Natural killer cell (primary cell): ENCODE measurements around the gene SLC24A3. TPM values are rescaled to one million over a fixed set of nuclear protein-coding genes. Genes with fewer than 3 reads are reported as not detected.
"Not testable (repeated sequence)": the region's sequence is repeated elsewhere in the genome, so short reads cannot be mapped to it uniquely, and the experiment has no call there.

Experiments
- ATAC-seq, 3 donors: fragments of 150-1000 bp in 2 of 3; fragments of 200-7000 bp in 1 of 3; cut with Tn5 transposase; 1 replicate in 1 of 3; 2 replicates in 2 of 3; pipeline ENCODE4 v1.10.0; 2021; ENCODE audit warnings: mild to moderate bottlenecking in 2 of 3, moderate library complexity in 2 of 3
- DNase-seq, 2 donors: peaks; one replicate each; pipeline versions ENCODE4 v3.0.0 to v3.0.0-alpha.2; 2013 to 2021; ENCODE audit warnings: mixed read lengths in 1 of 2
- H3K27ac ChIP-seq: one replicate; pipeline ENCODE4 v1.5.1; 2013; ENCODE audit warnings: mild to moderate bottlenecking, low read length
- H3K27me3 ChIP-seq: one replicate; pipeline ENCODE4 v1.6.1; 2013; ENCODE audit warnings: low read length; ENCODE audit not compliant: control insufficient read depth, insufficient read depth
- H3K36me3 ChIP-seq: one replicate; pipeline ENCODE4 v1.6.1; 2013; ENCODE audit warnings: low read length; ENCODE audit not compliant: control insufficient read depth, insufficient read depth
- H3K4me1 ChIP-seq: one replicate; pipeline ENCODE4 v1.6.1; 2013; ENCODE audit warnings: low read length; ENCODE audit not compliant: control insufficient read depth, insufficient read depth
- H3K4me3 ChIP-seq: one replicate; pipeline ENCODE4 v1.5.1; 2013; ENCODE audit warnings: low read length
- H3K9me3 ChIP-seq: one replicate; pipeline ENCODE4 v1.6.1; 2013; ENCODE audit warnings: low read length; ENCODE audit not compliant: control insufficient read depth, insufficient read depth
- H3K27ac Mint-ChIP-seq, 2 donors: one replicate each; pipeline ENCODE4 v1.8.0; 2022; ENCODE audit warnings: mild to moderate bottlenecking in 2 of 2, mixed read lengths in 2 of 2, moderate library complexity in 1 of 2
- H3K27me3 Mint-ChIP-seq, 2 donors: one replicate each; pipeline ENCODE4 v1.8.0; 2022; ENCODE audit warnings: low read depth in 2 of 2, mixed read lengths in 2 of 2
- H3K36me3 Mint-ChIP-seq: one replicate; pipeline ENCODE4 v1.8.0; 2022; ENCODE audit warnings: mixed read lengths
- H3K4me1 Mint-ChIP-seq, 2 donors: one replicate each; pipeline ENCODE4 v1.8.0; 2022; ENCODE audit warnings: mixed read lengths in 2 of 2
- H3K4me3 Mint-ChIP-seq: one replicate; pipeline ENCODE4 v1.8.0; 2022; ENCODE audit warnings: mild to moderate bottlenecking, moderate library complexity, mixed read lengths
- H3K9me3 Mint-ChIP-seq, 2 donors: one replicate each; pipeline ENCODE4 v1.8.0; 2022; ENCODE audit warnings: mixed read lengths in 2 of 2
- CTCF ChIP-seq: fragments of 200-600 bp; IDR thresholded peaks from one replicate; pipeline ENCODE4 v1.8.0; 2022; ENCODE audit warnings: antibody characterized with exemption
- WGBS: methylation state at CpG from one replicate; pipeline ENCODE4 v1.1.7; 2013; ENCODE audit warnings: missing lambda C conversion rate; ENCODE audit not compliant: insufficient coverage; 5-methylcytosine and 5-hydroxymethylcytosine counted together
- intact Hi-C: fragments of 100-400 bp; cut with micrococcal nuclease; formaldehyde crosslinking; loops from one replicate; pipeline ENCODE4 v1.14.2; 2022
- total RNA-seq, 4 donors: library from RNA; stranded (reverse); fragments of 120-200 nt in 1 of 4; gene quantifications; one replicate each; pipeline versions ENCODE4 v1.2.3 to v1.2.4, GENCODE V29; 2013 to 2022

Gene SLC24A3
- total RNA-seq, 3 donors from 2014 or later (not counting 1 experiment from before 2014, with no cell fraction given) = 0.09 to 5.5 (median 0.99) TPM

- Mint-ChIP-seq H3K9me3 (no peaks in the 10 kb centered on the region), H3K36me3 (no peaks in the 10 kb centered on the region), H3K4me1 (no peaks in the 10 kb centered on the region), H3K27ac (no peak overlapping the region), H3K4me3 (no peak overlapping the region), H3K27me3 (peaks cover 3 to 9% of the 10 kb centered on the region in 2 donors)
- no peak for TF ChIP-seq CTCF
- Histone ChIP-seq H3K9me3 (no peaks in the 10 kb centered on the region), H3K4me1 (no peaks in the 10 kb centered on the region), H3K27ac (no peak overlapping the region), H3K36me3 (no peaks in the 10 kb centered on the region), H3K4me3 (no peak overlapping the region), H3K27me3 (no peaks in the 10 kb centered on the region)
- DNase-seq (no peak), ATAC-seq (no peak)
- intact Hi-C loops = no loop called here
- WGBS = 80% methylated on average over 4 of the region's 5 CpGs
Measured at GRCh38 chr20:19626896-19627295, 414.5 kb downstream of the SLC24A3 start.

- Histone ChIP-seq H3K27ac (no peak overlapping the region), H3K36me3 (no peaks in the 10 kb centered on the region), H3K27me3 (no peaks in the 10 kb centered on the region), H3K9me3 (no peaks in the 10 kb centered on the region), H3K4me1 (no peaks in the 10 kb centered on the region), H3K4me3 (no peak overlapping the region)
- H3K27ac Mint-ChIP-seq = no peak overlapping the region
- H3K36me3 Mint-ChIP-seq = no peaks in the 10 kb centered on the region
- H3K27me3 Mint-ChIP-seq = peaks cover 0 to 9% of the 10 kb centered on the region in 2 donors
- intact Hi-C loops = no loop called here
- ATAC-seq = peak in 1 of 3 donors; percentile 65
- 63% methylated on average over 1 of the region's 2 CpGs for WGBS
- no peak overlapping the region for H3K4me3 Mint-ChIP-seq
- H3K9me3 Mint-ChIP-seq = no peaks in the 10 kb centered on the region
- TF ChIP-seq CTCF = peak; percentile 63
- peak in 1 of 2 donors; percentile 55 for DNase-seq
- no peaks in the 10 kb centered on the region for H3K4me1 Mint-ChIP-seq
Measured at GRCh38 chr20:19628570-19629134, 416.2 kb downstream of the SLC24A3 start.

GRCh38 chr20:19631410-19631809 is 419.0 kb downstream of the SLC24A3 start:
- no peaks in the 10 kb centered on the region for H3K36me3 Mint-ChIP-seq
- TF ChIP-seq CTCF = no peak
- peaks cover under 1 to 13% of the 10 kb centered on the region in 2 donors for H3K27me3 Mint-ChIP-seq
- Histone ChIP-seq H3K27me3 (no peaks in the 10 kb centered on the region), H3K9me3 (no peaks in the 10 kb centered on the region), H3K4me1 (no peaks in the 10 kb centered on the region), H3K27ac (no peak overlapping the region), H3K4me3 (no peak overlapping the region), H3K36me3 (no peaks in the 10 kb centered on the region)
- 73% methylated on average over 5 of the region's 5 CpGs for WGBS
- no peaks in the 10 kb centered on the region for H3K9me3 Mint-ChIP-seq
- no peak overlapping the region for H3K4me3 Mint-ChIP-seq
- ATAC-seq (no peak), DNase-seq (no peak)
- intact Hi-C loops = no loop called here
- H3K4me1 Mint-ChIP-seq = no peaks in the 10 kb centered on the region
- no peak overlapping the region for H3K27ac Mint-ChIP-seq

GRCh38 chr20:19633985-19634384 is 421.5 kb downstream of the SLC24A3 start:
- 62% methylated on average over 2 of the region's 3 CpGs for WGBS
- Mint-ChIP-seq H3K4me3 (no peak overlapping the region), H3K4me1 (no peaks in the 10 kb centered on the region), H3K27ac (no peak overlapping the region), H3K27me3 (peaks cover 3 to 20% of the 10 kb centered on the region in 2 donors), H3K9me3 (no peaks in the 10 kb centered on the region), H3K36me3 (no peaks in the 10 kb centered on the region)
- Histone ChIP-seq H3K27me3 (no peaks in the 10 kb centered on the region), H3K4me3 (no peak overlapping the region), H3K9me3 (no peaks in the 10 kb centered on the region), H3K4me1 (no peaks in the 10 kb centered on the region), H3K27ac (no peak overlapping the region), H3K36me3 (no peaks in the 10 kb centered on the region)
- ATAC-seq (no peak), DNase-seq (no peak)
- TF ChIP-seq CTCF = no peak
- intact Hi-C loops = no loop called here

- H3K9me3 ChIP-seq, intact Hi-C loops, H3K36me3 ChIP-seq, H3K27ac Mint-ChIP-seq, H3K36me3 Mint-ChIP-seq, ATAC-seq, H3K27ac ChIP-seq, H3K9me3 Mint-ChIP-seq, H3K4me3 ChIP-seq, H3K4me1 Mint-ChIP-seq, DNase-seq, H3K4me3 Mint-ChIP-seq, H3K4me1 ChIP-seq, H3K27me3 ChIP-seq: not testable (repeated sequence)
- peaks cover 3 to 20% of the 10 kb centered on the region in 2 donors for H3K27me3 Mint-ChIP-seq
- 95% methylated on average over 32 of the region's 32 CpGs for WGBS
Measured at GRCh38 chr20:19639471-19640045, 427.1 kb downstream of the SLC24A3 start.
